Endothelial cell of umbilical vein (primary cell): ENCODE measurements around the gene PGS1. TPM values are rescaled to one million over a fixed set of nuclear protein-coding genes. Genes with fewer than 3 reads are reported as not detected.

ENCODE experiments used
- BruUV-seq: library from RNA; stranded (reverse); fragments of 400-500 nt; replicated peaks from 2 replicates; lab custom pipeline; 2021; lab: Mats Ljungman, UMichigan
- CTCF ChIA-PET: fragments of 300-600, 350-600 bp; sonication (Branson Sonifier 250); formaldehyde crosslinking; loops from one replicate; lab custom pipeline; 2021; ENCODE audit warnings: antibody characterized with exemption, inconsistent platforms; lab: Charles Lee
- POLR2A ChIA-PET: fragments of 300-600, 350-600 bp; sonication (Branson Sonifier 250); formaldehyde crosslinking; loops from one replicate; lab custom pipeline; 2021; ENCODE audit warnings: antibody characterized with exemption, inconsistent platforms; lab: Charles Lee
- DNase-seq: peaks from one replicate; pipeline ENCODE4 v3.0.0-alpha.2; 2011; ENCODE audit warnings: low read depth, low spot score
- FAIRE-seq: peaks from 2 replicates; lab custom pipeline; 2011; peaks lifted over from hg19 to GRCh38; lab: Jason Lieb, UNC
- H2AFZ ChIP-seq: 2 replicates; pipeline ENCODE4 v1.6.0; 2012; ENCODE audit warnings: low read depth, low read length, control low read depth, inconsistent platforms
- H3K27ac ChIP-seq: 2 replicates; pipeline ENCODE4 v1.5.1; 2011; ENCODE audit warnings: low read depth, mild to moderate bottlenecking, control low read depth, low read length, moderate library complexity; ENCODE audit not compliant: insufficient read depth
- H3K27me3 ChIP-seq, 2 experiments: 2 replicates each; pipeline versions ENCODE4 v1.6.0 to v1.6.1; 2011; ENCODE audit warnings: low read length in 2 of 2, mixed read lengths in 1 of 2; ENCODE audit not compliant: control insufficient read depth in 2 of 2, insufficient read depth in 2 of 2
- H3K36me3 ChIP-seq, 2 experiments: 2 replicates in 1 of 2; 3 replicates in 1 of 2; pipeline ENCODE4 v1.5.1; 2011; ENCODE audit warnings: low read length in 2 of 2, mild to moderate bottlenecking in 1 of 2, moderate library complexity in 1 of 2; ENCODE audit not compliant: control insufficient read depth in 2 of 2, insufficient read depth in 2 of 2; ENCODE audit errors: extremely low read depth in 1 of 2
- H3K4me1 ChIP-seq: 3 replicates; pipeline ENCODE4 v1.5.1; 2011; ENCODE audit warnings: mild to moderate bottlenecking, low read length; ENCODE audit not compliant: control insufficient read depth, insufficient read depth; ENCODE audit errors: extremely low read depth
- H3K4me2 ChIP-seq: 2 replicates; pipeline ENCODE4 v1.6.1; 2011; ENCODE audit warnings: low read length, control low read depth, mixed read lengths; ENCODE audit not compliant: insufficient read depth
- H3K4me3 ChIP-seq, 3 experiments: fragments of 200-600 bp in 1 of 3; sonication (generic), shearing (Covaris generic) in 1 of 3; replicated peaks in 1 of 3; 2 replicates each; pipeline ENCODE4 v1.5.1; 2011 to 2016; ENCODE audit warnings: control low read depth in 3 of 3, low read length in 3 of 3, mild to moderate bottlenecking in 2 of 3, inconsistent platforms in 1 of 3, low read depth in 1 of 3, moderate library complexity in 1 of 3; ENCODE audit not compliant: insufficient read depth in 1 of 3
- H3K79me2 ChIP-seq: 2 replicates; pipeline ENCODE4 v1.6.0; 2012; ENCODE audit warnings: low read length, inconsistent platforms; ENCODE audit not compliant: control insufficient read depth, insufficient read depth
- H3K9ac ChIP-seq: replicated peaks from 2 replicates; pipeline ENCODE3; 2011; ENCODE audit warnings: low read length, control low read depth; ENCODE audit not compliant: insufficient read depth; ENCODE audit errors: extremely low read depth
- H3K9me1 ChIP-seq: replicated peaks from 3 replicates; pipeline ENCODE4 v1.6.0; 2011; ENCODE audit warnings: mild to moderate bottlenecking, low read length; ENCODE audit not compliant: control insufficient read depth, insufficient read depth; ENCODE audit errors: extremely low read depth
- H3K9me3 ChIP-seq: replicated peaks from 2 replicates; pipeline ENCODE4 v1.5.1; 2012; ENCODE audit warnings: low read length, inconsistent platforms; ENCODE audit not compliant: control insufficient read depth, insufficient read depth
- H4K20me1 ChIP-seq: replicated peaks from 2 replicates; pipeline ENCODE3; 2011; ENCODE audit warnings: mild to moderate bottlenecking, low read length; ENCODE audit not compliant: control insufficient read depth, insufficient read depth; ENCODE audit errors: extremely low read depth
- EZH2 ChIP-seq: IDR thresholded peaks from 2 replicates; pipeline ENCODE4 v1.6.1; 2012; ENCODE audit warnings: borderline replicate concordance, low read depth, mild to moderate bottlenecking, moderate library complexity, low read length, inconsistent platforms; ENCODE audit not compliant: severe bottlenecking
- FOS ChIP-seq: IDR thresholded peaks from 2 replicates; pipeline ENCODE4 v1.6.1; 2011; ENCODE audit warnings: mild to moderate bottlenecking, low read length, moderate library complexity, borderline replicate concordance; ENCODE audit not compliant: insufficient read depth
- GATA2 ChIP-seq: IDR thresholded peaks from 2 replicates; pipeline ENCODE4 v1.7.0; 2011; ENCODE audit warnings: low read depth, mild to moderate bottlenecking, moderate library complexity, mixed read lengths, low read length; ENCODE audit not compliant: insufficient read length, insufficient read depth
- JUN ChIP-seq: IDR thresholded peaks from 2 replicates; pipeline ENCODE4 v1.6.1; 2011; ENCODE audit warnings: borderline replicate concordance, low read depth; ENCODE audit not compliant: insufficient read length, insufficient read depth
- MYC ChIP-seq: IDR thresholded peaks from one replicate; pipeline ENCODE4 v1.6.1; 2011; ENCODE audit warnings: mild to moderate bottlenecking, low read depth, low read length
- POLR2A ChIP-seq: IDR thresholded peaks from 2 replicates; pipeline ENCODE4 v1.6.1; 2012; ENCODE audit warnings: low read depth, mild to moderate bottlenecking, control low read depth, low read length
- POLR2AphosphoS5 ChIP-seq: IDR thresholded peaks from 2 replicates; pipeline ENCODE4 v1.6.1; 2012; ENCODE audit warnings: low read depth, mild to moderate bottlenecking, control low read depth, low read length, moderate library complexity; ENCODE audit not compliant: insufficient read depth
- dilution Hi-C: fragments of 300-500 bp; cut with MboI; formaldehyde crosslinking; loops from one replicate; pipeline ENCODE4 v1.15.0; 2019; ENCODE audit warnings: low sequenced_read_pairs; ENCODE audit not compliant: extremely low pct_ligation_motif_present
- intact Hi-C: fragments of 100-400 bp; cut with micrococcal nuclease; formaldehyde crosslinking; loops from one replicate; pipeline ENCODE4 v1.10.0; 2022
- polyA plus RNA-seq, 4 experiments: library from polyadenylated mRNA; depleted of rRNA in 3 of 4; stranded (reverse) in 3 of 4; unstranded in 1 of 4; fragments of >200 nt; gene quantifications; 2 replicates each; pipeline versions ENCODE4 v1.2.1 to v1.2.3, GENCODE V29; 2011 to 2012; ENCODE audit warnings: missing spikeins in 1 of 4
- total RNA-seq: library from RNA; stranded (reverse); gene quantifications from 2 replicates; pipeline ENCODE4 v1.2.3, GENCODE V29; 2021
- TF ChIP-seq, protein P1 (sequence below), 2 donors: IDR thresholded peaks; 1 replicate in 1 of 2; 2 replicates in 1 of 2; pipeline ENCODE4 v1.5.1; 2011; ENCODE audit warnings: low read length in 2 of 2, mild to moderate bottlenecking in 2 of 2, moderate library complexity in 2 of 2, control low read depth in 1 of 2, inconsistent platforms in 1 of 2, low read depth in 1 of 2; ENCODE audit not compliant: insufficient read depth in 1 of 2; ENCODE audit errors: extremely low read depth in 1 of 2
- TF ChIP-seq, protein P2 (sequence below): IDR thresholded peaks from 2 replicates; pipeline ENCODE4 v1.6.1; 2011; ENCODE audit not compliant: insufficient read depth, insufficient read length

Gene PGS1
- total and polyA plus RNA-seq, 2 donors (not counting 3 experiments of a cell fraction or from before 2014, with no cell fraction given), result 50.8 to 66.0 TPM

DNA sequence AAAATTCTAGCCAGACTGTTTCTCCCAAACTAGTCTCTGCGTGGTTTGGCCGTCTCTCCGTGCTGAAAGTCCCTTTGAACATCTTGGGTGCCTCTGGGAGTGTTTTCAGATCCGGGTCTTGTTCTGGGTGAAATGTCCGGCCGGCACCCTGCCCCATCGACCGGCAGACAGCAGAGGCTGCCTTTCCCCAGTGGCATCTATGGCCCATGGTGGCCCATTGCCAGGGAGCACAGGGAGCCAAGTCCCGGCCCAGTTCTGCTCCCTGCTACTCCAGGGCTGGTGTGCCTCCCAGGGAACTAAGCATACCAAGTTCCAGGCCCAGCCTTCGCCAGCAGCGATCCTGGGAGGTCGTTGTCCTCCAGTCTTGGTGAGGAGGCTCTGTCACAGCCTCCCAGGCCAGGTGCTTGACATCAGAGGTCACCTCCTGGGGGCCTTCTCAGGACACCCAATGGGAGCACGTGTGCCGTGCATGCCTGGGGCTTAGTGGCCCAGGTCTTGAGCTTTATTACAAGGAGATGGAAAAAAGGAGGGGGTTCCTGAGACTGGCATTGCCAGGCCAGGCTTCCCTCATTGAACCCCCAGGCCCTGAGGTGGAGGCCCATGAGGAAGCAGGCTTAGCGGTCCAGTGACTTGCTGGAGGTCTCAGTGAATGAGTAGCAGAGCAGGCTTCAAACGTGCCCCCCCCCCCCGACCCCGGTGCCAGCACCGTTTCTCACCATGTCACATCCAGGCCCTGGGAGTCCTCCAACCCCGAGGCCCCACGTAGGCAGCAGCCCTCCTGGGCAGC, 54.0 kb downstream of the PGS1 start:
- Histone ChIP-seq H3K4me1 (no peaks in the 10 kb centered on the region), H3K9me3 (no peaks in the 10 kb centered on the region), H3K4me2 (no peak overlapping the region), H3K36me3 (peaks cover 0 to 10% of the 10 kb centered on the region in 2 experiments), H3K4me3 (no peak overlapping the region), H3K9ac (no peak overlapping the region), H3K9me1 (no peaks in the 10 kb centered on the region), H3K27me3 (no peaks in the 10 kb centered on the region), H2AFZ (no peak overlapping the region), H4K20me1 (no peaks in the 10 kb centered on the region), H3K79me2 (no peaks in the 10 kb centered on the region), H3K27ac (no peak overlapping the region)
- dilution Hi-C loops, result no loop called here
- FAIRE-seq (no peak), DNase-seq (no peak)
- peak; percentile 14 for TF ChIP-seq POLR2AphosphoS5
- no peak for TF ChIP-seq GATA2
- POLR2A ChIA-PET, result no interaction called here
- intact Hi-C loops, result no loop called here
- BruUV-seq, result no TSS peak
- CTCF ChIA-PET, result no interaction called here

DNA sequence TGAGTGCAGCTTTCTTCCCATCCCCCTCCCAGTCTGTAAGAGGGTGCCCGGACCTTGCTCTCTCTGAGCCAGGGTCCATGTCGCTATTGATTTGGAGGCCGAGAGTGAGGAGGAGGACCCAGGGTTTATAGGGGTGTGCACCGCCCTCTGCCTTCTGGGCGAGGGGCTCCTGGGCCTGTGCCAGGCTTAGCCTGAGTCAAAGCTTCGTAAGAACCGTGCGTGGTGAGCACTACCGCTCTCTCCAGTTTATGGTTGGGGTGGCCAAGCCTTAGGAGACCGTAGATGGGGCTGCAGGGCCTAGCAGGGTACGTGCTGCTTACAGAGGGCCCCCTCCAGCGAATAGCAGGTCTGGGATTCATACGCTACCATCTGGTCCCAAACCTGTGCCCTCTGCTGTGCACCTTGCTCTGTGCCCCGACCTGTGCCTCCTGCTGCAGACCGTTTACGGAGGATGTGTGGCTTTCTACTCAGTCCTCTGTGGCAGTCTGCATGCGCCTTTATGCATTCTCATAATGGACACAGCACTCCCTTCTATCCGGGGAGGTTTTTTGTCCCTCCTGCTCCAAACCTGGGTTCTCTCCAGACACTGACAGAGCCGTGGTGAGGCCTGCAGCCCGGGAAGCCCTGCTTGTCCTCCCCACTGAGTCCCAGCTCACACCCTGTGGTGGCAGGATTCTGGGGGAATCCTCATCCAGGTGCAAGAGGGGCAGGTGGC, 54.7 kb downstream of the PGS1 start:
- FAIRE-seq, result no peak
- intact Hi-C loops, result no loop called here
- DNase-seq, result no peak

More for the DNA sequence above, 54.7 kb downstream of the PGS1 start:
- Histone ChIP-seq H4K20me1 (no peaks in the 10 kb centered on the region), H2AFZ (no peak overlapping the region), H3K9me1 (no peaks in the 10 kb centered on the region), H3K79me2 (no peaks in the 10 kb centered on the region), H3K36me3 (peaks cover 0 to 7% of the 10 kb centered on the region in 2 experiments), H3K9me3 (no peaks in the 10 kb centered on the region), H3K4me1 (no peaks in the 10 kb centered on the region), H3K27me3 (no peaks in the 10 kb centered on the region), H3K4me2 (no peak overlapping the region), H3K4me3 (no peak overlapping the region), H3K9ac (no peak overlapping the region), H3K27ac (no peak overlapping the region)
- TF ChIP-seq EZH2, result no peak
- TF ChIP-seq POLR2AphosphoS5, result no peak
- TF ChIP-seq FOS, result no peak
- TF ChIP-seq MYC, result no peak
- TF ChIP-seq JUN, result no peak
- TF ChIP-seq, protein P1, sequence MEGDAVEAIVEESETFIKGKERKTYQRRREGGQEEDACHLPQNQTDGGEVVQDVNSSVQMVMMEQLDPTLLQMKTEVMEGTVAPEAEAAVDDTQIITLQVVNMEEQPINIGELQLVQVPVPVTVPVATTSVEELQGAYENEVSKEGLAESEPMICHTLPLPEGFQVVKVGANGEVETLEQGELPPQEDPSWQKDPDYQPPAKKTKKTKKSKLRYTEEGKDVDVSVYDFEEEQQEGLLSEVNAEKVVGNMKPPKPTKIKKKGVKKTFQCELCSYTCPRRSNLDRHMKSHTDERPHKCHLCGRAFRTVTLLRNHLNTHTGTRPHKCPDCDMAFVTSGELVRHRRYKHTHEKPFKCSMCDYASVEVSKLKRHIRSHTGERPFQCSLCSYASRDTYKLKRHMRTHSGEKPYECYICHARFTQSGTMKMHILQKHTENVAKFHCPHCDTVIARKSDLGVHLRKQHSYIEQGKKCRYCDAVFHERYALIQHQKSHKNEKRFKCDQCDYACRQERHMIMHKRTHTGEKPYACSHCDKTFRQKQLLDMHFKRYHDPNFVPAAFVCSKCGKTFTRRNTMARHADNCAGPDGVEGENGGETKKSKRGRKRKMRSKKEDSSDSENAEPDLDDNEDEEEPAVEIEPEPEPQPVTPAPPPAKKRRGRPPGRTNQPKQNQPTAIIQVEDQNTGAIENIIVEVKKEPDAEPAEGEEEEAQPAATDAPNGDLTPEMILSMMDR (IDR thresholded peaks at IDR 0.05; ENCODE audit: extremely low read depth in 1 of 2, insufficient read depth in 1 of 2, low read depth in 1 of 2, low read length in 2 of 2), result no peak
- TF ChIP-seq, protein P2, sequence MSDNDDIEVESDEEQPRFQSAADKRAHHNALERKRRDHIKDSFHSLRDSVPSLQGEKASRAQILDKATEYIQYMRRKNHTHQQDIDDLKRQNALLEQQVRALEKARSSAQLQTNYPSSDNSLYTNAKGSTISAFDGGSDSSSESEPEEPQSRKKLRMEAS, result no peak
- TF ChIP-seq POLR2A, result no peak
- TF ChIP-seq GATA2, result no peak
- dilution Hi-C loops, result no loop called here
- POLR2A ChIA-PET, result no interaction called here
- BruUV-seq, result no TSS peak
- CTCF ChIA-PET, result no interaction called here
